Activated CD8-positive, alpha-beta memory T cell treated with anti-CD3 and anti-CD28 coated beads for 48 hours (primary cell): ENCODE results near the gene USP20.

Source experiments
- DNase-seq, 3 experiments: peaks; one replicate each; pipeline ENCODE4 v3.0.0-alpha.2; 2020; ENCODE audit warnings: low read depth in 2 of 3, low spot score in 2 of 3

Gene USP20

DNA sequence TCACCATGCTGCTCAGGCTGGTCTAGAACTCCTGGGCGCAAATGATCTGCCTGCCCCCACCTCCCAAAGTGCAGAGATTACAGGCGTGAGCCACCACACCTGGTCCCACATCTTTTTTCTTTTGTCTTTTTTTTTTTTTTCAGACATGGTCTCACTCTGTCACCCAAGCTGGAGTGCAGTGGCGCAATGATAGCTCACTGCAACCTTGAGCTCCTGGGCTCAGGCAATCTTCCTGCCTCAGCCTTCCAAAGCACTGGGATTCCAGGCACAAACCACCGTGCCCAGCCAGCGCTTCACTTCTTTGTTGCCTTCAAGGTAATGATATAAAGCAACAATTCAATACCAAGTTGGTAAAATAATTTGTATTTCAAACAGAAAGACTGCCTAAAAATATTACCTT lies 78.8 kb downstream of the USP20 start:
- no peak for DNase-seq

GRCh38 chr9:129916707-129917106 lies 81.4 kb downstream of the USP20 start:
- DNase-seq: no peak

GRCh38 chr9:129918296-129918950 lies 83.2 kb downstream of the USP20 start:
- no peak for DNase-seq

DNA sequence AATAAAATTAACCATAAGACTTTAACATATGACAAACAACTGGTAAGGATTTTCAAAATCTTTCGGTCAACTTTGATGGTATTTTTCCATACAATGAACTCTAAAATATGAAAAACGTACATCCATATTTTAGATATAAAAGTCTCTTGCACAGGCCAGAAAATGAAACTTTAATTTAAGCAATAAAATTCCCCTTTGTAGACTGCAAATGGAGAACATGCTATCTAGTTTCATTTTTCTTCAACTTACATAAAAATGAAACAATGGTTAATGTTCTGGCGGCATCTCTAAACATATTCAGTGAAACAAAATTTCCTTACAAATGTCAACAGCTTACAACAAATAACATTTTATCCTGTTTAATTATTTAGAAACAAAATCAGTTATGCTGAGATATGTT lies 84.0 kb downstream of the USP20 start:
- DNase-seq: no peak

DNA sequence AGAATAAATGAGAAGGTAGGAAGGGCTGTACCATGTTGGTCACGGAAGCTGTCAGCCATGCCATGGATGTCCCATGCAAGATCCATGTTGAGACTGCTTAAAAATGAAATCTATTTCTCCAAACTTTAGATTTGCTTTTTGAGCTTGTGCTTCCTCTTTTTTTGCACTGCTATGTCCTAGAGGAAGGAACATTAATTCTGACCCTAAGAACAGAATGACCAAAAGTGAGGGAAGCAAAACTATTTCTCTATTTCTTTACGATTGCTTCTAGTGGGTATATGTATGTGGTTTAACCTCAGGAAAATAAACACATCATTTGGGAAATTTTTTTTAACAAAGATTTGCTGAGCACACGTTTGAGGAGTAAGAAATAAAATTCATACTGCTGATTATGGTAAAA lies 84.6 kb downstream of the USP20 start:
- DNase-seq: no peak

- no peak for DNase-seq
These were observed 86.6 kb downstream of the USP20 start for GRCh38 chr9:129921905-129922304.

DNA sequence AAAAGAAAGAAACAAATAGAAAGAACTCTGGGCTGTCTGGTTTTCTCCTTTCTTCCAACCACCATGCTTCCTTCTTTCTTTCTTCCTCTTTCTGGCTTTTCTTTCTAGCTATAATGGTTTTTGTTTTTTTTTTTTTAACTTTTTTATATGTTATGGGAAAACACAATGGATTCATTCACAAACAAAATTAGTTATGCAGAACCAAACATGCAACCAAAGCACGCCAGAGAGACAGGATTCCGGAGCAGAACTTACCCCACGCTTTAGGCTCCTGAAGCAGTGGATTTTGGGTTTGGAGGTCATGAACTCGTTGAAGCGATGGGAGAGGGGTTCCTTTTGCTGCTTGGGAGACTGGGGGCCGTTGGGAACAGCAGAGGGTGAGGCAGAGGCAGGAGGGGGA lies 88.3 kb downstream of the USP20 start:
- no peak for DNase-seq

DNA sequence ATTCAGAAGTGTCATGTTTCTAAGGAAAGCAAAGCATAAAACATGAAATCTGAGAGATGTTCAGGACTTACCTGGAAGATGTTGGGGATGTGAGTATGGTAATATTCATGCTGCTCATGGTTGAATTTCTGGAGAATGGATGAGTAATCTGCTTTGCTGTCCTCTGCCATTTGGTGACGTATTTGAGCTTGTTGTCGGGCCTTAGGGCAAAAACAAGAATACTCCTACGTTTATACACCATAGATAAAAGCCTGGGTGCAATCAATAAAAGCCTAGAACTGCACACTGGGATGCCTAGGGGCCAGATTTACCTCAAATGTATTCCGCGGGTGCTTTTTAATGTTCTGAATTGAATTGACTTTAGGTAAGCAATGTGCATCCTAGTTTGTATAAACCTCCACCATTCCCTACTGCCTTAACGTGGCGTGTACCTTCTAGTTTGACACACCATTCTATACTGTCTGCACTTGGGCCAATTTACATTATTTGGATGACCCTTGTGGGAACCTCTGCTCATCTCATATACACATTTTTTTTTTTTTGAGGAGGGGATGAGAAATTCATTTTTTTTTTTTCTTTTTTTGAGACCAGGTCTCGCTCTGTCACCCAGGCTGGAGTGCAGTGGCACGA lies 94.4 kb downstream of the USP20 start:
- DNase-seq: no peak

DNA sequence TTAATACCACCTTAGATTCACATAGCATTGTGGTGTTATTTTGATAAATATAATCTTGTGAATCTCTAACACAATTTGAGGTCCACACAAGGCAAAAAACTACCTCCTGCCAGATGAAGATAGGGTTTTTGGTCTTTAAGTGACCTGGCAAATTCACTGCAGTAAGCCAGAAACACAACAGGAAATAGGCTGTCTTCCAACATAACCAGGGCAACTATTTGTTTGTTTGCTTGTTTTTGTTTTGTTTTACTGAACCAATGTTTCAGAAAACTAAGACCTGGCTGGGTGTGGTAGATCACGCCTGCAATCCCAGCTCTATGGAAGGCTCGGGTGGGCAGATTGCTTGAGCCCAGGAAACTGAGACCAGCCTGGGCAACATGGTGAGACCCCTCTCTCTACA lies 95.5 kb downstream of the USP20 start:
- no peak for DNase-seq
